SK-N-SH (cell line): ENCODE measurements around the gene CPED1. TPM values are rescaled to one million over a fixed set of nuclear protein-coding genes. Genes with fewer than 3 reads are reported as not detected.

Source experiments
- CTCF ChIA-PET: fragments of 300-600, 350-600 bp; formaldehyde crosslinking; extraction: SDS; loops from one replicate; lab custom pipeline; 2021; lab: Yijun Ruan, JAX
- POLR2A ChIA-PET: fragments of 350-600 bp; sonication (Branson Sonifier 250); formaldehyde crosslinking; extraction: SDS; loops from one replicate; lab custom pipeline; 2020; ENCODE audit warnings: antibody characterized with exemption, inconsistent platforms; lab: Yijun Ruan, JAX
- DNase-seq: peaks from one replicate; pipeline ENCODE4 v3.0.0; 2012
- H2AFZ ChIP-seq: fragments of 200-600 bp; sonication (generic); 2 replicates; pipeline ENCODE4 v1.8.1; 2016; ENCODE audit warnings: antibody characterized with exemption, mild to moderate bottlenecking, low read depth
- H3F3A ChIP-seq: fragments of 200-600 bp; sonication (generic); replicated peaks from 2 replicates; pipeline ENCODE3; 2016; ENCODE audit warnings: antibody characterized with exemption, mild to moderate bottlenecking; ENCODE audit not compliant: insufficient read depth
- H3K27ac ChIP-seq, 2 experiments: fragments of 200-500 bp in 1 of 2; fragments of 200-600 bp in 1 of 2; sonication (Bioruptor generic) in 1 of 2; sonication (generic), shearing (Covaris generic) in 1 of 2; 2 replicates each; pipeline versions ENCODE4 v1.5.1 to v1.6.1; 2014 to 2016; ENCODE audit warnings: low read depth in 2 of 2, inconsistent platforms in 1 of 2, low read length in 1 of 2, mild to moderate bottlenecking in 1 of 2, mixed read lengths in 1 of 2
- H3K27me3 ChIP-seq: fragments of 200-600 bp; sonication (generic), shearing (Covaris generic); 2 replicates; pipeline ENCODE4 v1.6.1; 2016; ENCODE audit warnings: mixed run types; ENCODE audit not compliant: insufficient read depth
- H3K36me3 ChIP-seq, 2 experiments: fragments of 200-500 bp in 1 of 2; fragments of 200-600 bp in 1 of 2; sonication (Bioruptor generic) in 1 of 2; sonication (generic) in 1 of 2; replicated peaks in 1 of 2; 2 replicates each; pipeline versions ENCODE3 to v1.5.1; 2014 to 2016; ENCODE audit warnings: low read length in 1 of 2, mild to moderate bottlenecking in 1 of 2; ENCODE audit not compliant: insufficient read depth in 2 of 2, control insufficient read depth in 1 of 2
- H3K4me1 ChIP-seq, 2 experiments: fragments of 200-500 bp in 1 of 2; fragments of 200-600 bp in 1 of 2; sonication (Bioruptor generic) in 1 of 2; sonication (generic), shearing (Covaris generic) in 1 of 2; 2 replicates each; pipeline versions ENCODE4 v1.5.1 to v1.6.1; 2014 to 2016; ENCODE audit warnings: low read depth in 1 of 2, low read length in 1 of 2, mixed run types in 1 of 2; ENCODE audit not compliant: insufficient read depth in 2 of 2, control insufficient read depth in 1 of 2
- H3K4me2 ChIP-seq: fragments of 200-600 bp; sonication (generic), shearing (Covaris generic); 2 replicates; pipeline ENCODE4 v1.6.1; 2017; ENCODE audit warnings: mixed run types
- H3K4me3 ChIP-seq, 2 experiments: fragments of 200-500 bp in 1 of 2; fragments of 200-600 bp in 1 of 2; sonication (Bioruptor generic) in 1 of 2; sonication (generic), shearing (Covaris generic) in 1 of 2; 2 replicates each; pipeline versions ENCODE4 v1.5.1 to v1.8.1; 2014 to 2016; ENCODE audit warnings: low read depth in 2 of 2, inconsistent platforms in 1 of 2, low read length in 1 of 2, mild to moderate bottlenecking in 1 of 2, mixed read lengths in 1 of 2, moderate library complexity in 1 of 2
- H3K79me2 ChIP-seq: fragments of 200-600 bp; sonication (generic); 2 replicates; pipeline ENCODE4 v1.8.1; 2017; ENCODE audit warnings: mild to moderate bottlenecking; ENCODE audit not compliant: insufficient read depth
- H3K9ac ChIP-seq: fragments of 200-600 bp; sonication (generic); 2 replicates; pipeline ENCODE4 v1.6.1; 2017; ENCODE audit warnings: mixed run types
- H3K9me2 ChIP-seq: fragments of 200-600 bp; sonication (generic); 2 replicates; pipeline ENCODE4 v1.6.1; 2017; ENCODE audit warnings: mixed run types
- H3K9me3 ChIP-seq: fragments of 200-600 bp; sonication (generic); 2 replicates; pipeline ENCODE4 v1.6.1; 2017; ENCODE audit warnings: mixed run types, mild to moderate bottlenecking, moderate library complexity
- H4K20me1 ChIP-seq: fragments of 200-600 bp; sonication (generic); 2 replicates; pipeline ENCODE4 v1.6.1; 2017; ENCODE audit warnings: mild to moderate bottlenecking, mixed run types; ENCODE audit not compliant: insufficient read depth
- CHD2 ChIP-seq: fragments of 150-350 bp; IDR thresholded peaks from 2 replicates; pipeline ENCODE4 v1.6.1; 2018; ENCODE audit warnings: low read length; ENCODE audit not compliant: partially characterized antibody
- EP300 ChIP-seq, 2 experiments: IDR thresholded peaks; 2 replicates each; pipeline versions ENCODE4 v1.4.0 to v1.6.1; 2012; ENCODE audit warnings: borderline replicate concordance in 1 of 2, low read depth in 1 of 2, low read length in 1 of 2
- EZH2phosphoT487 ChIP-seq: fragments of 200-600 bp; sonication (generic); IDR thresholded peaks from 2 replicates; pipeline ENCODE4 v1.6.1; 2017; ENCODE audit warnings: low read depth, mixed run types, mild to moderate bottlenecking, antibody characterized with exemption, moderate library complexity, borderline replicate concordance
- FOSL2 ChIP-seq: IDR thresholded peaks from 2 replicates; pipeline ENCODE4 v1.4.0; 2012; ENCODE audit warnings: low read depth, mild to moderate bottlenecking, moderate library complexity, borderline replicate concordance
- FOXM1 ChIP-seq: IDR thresholded peaks from 2 replicates; pipeline ENCODE4 v1.4.0; 2012; ENCODE audit warnings: low read depth, mild to moderate bottlenecking
- GABPA ChIP-seq: IDR thresholded peaks from 2 replicates; pipeline ENCODE4 v1.4.0; 2012; ENCODE audit warnings: low read depth, mild to moderate bottlenecking
- JUND ChIP-seq: IDR thresholded peaks from 2 replicates; pipeline ENCODE4 v1.4.0; 2012
- MXI1 ChIP-seq: IDR thresholded peaks from 2 replicates; pipeline ENCODE4 v1.6.1; 2012; ENCODE audit warnings: mild to moderate bottlenecking, low read depth, low read length, improper control_type of control experiment
- NFIC ChIP-seq: IDR thresholded peaks from 2 replicates; pipeline ENCODE4 v1.4.0; 2012; ENCODE audit warnings: borderline replicate concordance
- RAD21 ChIP-seq: IDR thresholded peaks from 2 replicates; pipeline ENCODE4 v1.6.1; 2012; ENCODE audit warnings: mild to moderate bottlenecking, low read length
- RXRA ChIP-seq: IDR thresholded peaks from 2 replicates; pipeline ENCODE4 v1.4.0; 2012; ENCODE audit warnings: low read depth, mild to moderate bottlenecking, borderline replicate concordance
- TCF12 ChIP-seq: IDR thresholded peaks from 2 replicates; pipeline ENCODE4 v1.4.0; 2012
- WGBS: methylation state at CpG from one replicate; pipeline ENCODE4 v1.1.6; 2017; ENCODE audit warnings: low lambda C conversion rate; 5-methylcytosine and 5-hydroxymethylcytosine counted together
- polyA plus RNA-seq, 3 experiments: library from polyadenylated mRNA; depleted of rRNA; stranded (reverse); fragments of >200 nt; gene quantifications; 2 replicates each; pipeline ENCODE4 v1.2.3, GENCODE V29; 2012
- TF ChIP-seq, protein P1 (sequence below): fragments of 150-350 bp; IDR thresholded peaks from 2 replicates; pipeline ENCODE4 v1.6.1; 2016; ENCODE audit warnings: mild to moderate bottlenecking, low read depth, low read length
- TF ChIP-seq, protein P2 (sequence below): fragments of 150-350 bp; IDR thresholded peaks from 2 replicates; pipeline ENCODE4 v1.6.1; 2017; ENCODE audit warnings: antibody characterized with exemption, low read length, low read depth, borderline replicate concordance
- TF ChIP-seq, protein P3 (sequence below): IDR thresholded peaks from 2 replicates; pipeline ENCODE4; 2012
- TF ChIP-seq, protein P4 (sequence below): IDR thresholded peaks from 2 replicates; pipeline ENCODE4 v1.4.0; 2012; ENCODE audit warnings: low read depth, borderline replicate concordance
- TF ChIP-seq, protein P5 (sequence below): IDR thresholded peaks from 2 replicates; pipeline ENCODE4 v1.6.1; 2012; ENCODE audit warnings: mild to moderate bottlenecking, low read depth, low read length, moderate library complexity

The CPED1 gene
- polyA plus RNA-seq, 1 of the 3 experiments (the other 2 are of a cell fraction): 4.4 TPM

DNA sequence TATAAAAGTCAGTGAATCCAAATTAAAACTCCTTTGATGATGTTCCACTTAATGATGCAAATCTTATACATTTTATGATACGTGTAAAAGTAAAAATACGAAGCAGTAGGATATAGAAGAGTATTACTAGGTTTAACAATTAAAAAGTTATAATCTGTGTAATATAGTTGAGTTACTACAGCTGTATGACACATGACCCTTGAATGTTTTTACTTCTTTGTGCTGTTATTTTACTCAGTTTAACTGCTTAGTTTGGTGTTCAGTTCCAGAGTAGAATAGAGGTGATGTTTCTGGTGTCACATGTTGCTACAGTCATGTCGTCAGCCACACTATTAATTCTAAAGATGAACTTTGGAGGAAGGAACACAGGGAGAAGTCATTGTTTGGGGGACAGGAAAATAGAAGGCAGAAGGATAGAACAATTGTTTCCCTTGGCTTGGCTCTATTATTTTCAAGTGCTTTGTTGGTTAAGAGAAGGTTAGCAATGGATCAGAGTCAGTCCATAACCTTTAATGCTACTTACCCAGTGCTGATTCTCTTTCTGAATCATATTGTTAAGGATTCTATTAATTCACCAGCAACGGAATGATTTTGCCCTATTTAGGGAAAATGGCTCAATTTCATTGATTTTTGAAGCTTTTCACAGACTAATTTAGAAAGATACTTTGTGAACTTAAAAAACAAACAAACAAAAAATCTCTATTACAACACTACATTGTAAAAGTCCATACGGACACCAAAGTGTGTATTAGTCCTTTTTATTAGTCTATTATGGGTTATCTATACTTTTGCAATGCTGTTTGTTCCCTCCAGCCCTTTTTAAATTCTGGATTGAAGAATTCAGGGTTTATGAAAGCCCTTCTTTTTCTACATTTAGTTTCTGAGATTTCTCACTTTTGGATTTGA, 73.4 kb downstream of the CPED1 start:
- Histone ChIP-seq H3K79me2 (no peaks in the 10 kb centered on the region), H3K4me2 (no peak overlapping the region), H3K9me3 (no peaks in the 10 kb centered on the region), H4K20me1 (no peaks in the 10 kb centered on the region), H3K36me3 (peaks cover 0 to 4% of the 10 kb centered on the region in 2 experiments), H3K4me1 (peaks cover 0 to 3% of the 10 kb centered on the region in 2 experiments; a peak in 2 of 4 replicates), H3K9ac (no peak overlapping the region), H2AFZ (no peak overlapping the region), H3K27me3 (no peaks in the 10 kb centered on the region), H3K9me2 (no peaks in the 10 kb centered on the region), H3K27ac (no peak overlapping the region; a peak in 1 of 4 replicates), H3F3A (no peaks in the 10 kb centered on the region), H3K4me3 (no peak overlapping the region)
- no peak for DNase-seq
- TF ChIP-seq CHD2: no peak
- no peak for TF ChIP-seq EZH2phosphoT487
- no peak for TF ChIP-seq FOSL2
- 82% methylated on average over 5 of the region's 5 CpGs for WGBS
- ChIA-PET POLR2A (no interaction called here), CTCF (interaction anchor here (2.7 to 4.0 kb wide), 2 partner anchors 21 to 75 kb away, joined by 15 to 34 read pairs; no protein-coding TSS in a partner anchor)

DNA sequence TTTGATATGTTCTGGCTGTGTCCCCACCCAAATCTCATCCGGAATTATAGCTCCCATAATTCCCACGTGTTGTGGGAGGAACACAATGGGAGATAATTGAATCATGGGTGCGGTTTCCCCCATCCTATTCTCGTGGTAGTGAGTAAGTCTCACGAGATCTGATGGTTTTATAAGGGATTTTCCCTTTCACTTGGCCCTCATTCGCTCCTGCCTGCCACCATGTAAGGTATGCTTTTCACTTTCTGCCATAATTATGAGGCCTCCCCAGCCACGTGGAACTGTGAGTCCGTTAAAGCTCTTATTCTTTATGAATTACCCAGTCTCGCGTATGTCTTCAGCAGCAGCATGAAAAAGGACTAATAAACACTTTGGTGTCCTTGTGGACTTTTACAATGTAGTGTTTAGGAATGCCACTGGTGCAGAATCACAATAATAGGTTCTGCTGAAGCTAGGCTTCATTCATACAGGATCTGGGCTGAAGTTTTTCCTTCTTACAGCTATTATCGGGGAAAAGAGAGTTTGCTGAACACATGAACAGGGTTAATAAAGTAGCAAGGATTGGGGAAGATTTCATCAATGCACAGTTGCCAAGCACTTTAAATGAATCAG, 74.3 kb downstream of the CPED1 start:
- Histone ChIP-seq H3K27me3 (no peaks in the 10 kb centered on the region), H3K36me3 (peaks cover 0 to 4% of the 10 kb centered on the region in 2 experiments), H3K79me2 (no peaks in the 10 kb centered on the region), H3F3A (no peaks in the 10 kb centered on the region), H3K9me2 (no peaks in the 10 kb centered on the region), H3K27ac (no peak overlapping the region), H3K9ac (no peak overlapping the region), H3K9me3 (no peaks in the 10 kb centered on the region), H3K4me2 (no peak overlapping the region), H3K4me3 (no peak overlapping the region), H3K4me1 (peaks cover 0 to 3% of the 10 kb centered on the region in 2 experiments; a peak in 2 of 4 replicates), H4K20me1 (no peaks in the 10 kb centered on the region), H2AFZ (no peak overlapping the region)
- DNase-seq: no peak
- 69% methylated on average over 11 of the region's 11 CpGs for WGBS
- ChIA-PET POLR2A (no interaction called here), CTCF (interaction anchor here (1.0 to 4.0 kb wide), 4 partner anchors 20 to 484 kb away, joined by 3 to 34 read pairs (median 10); no protein-coding TSS in a partner anchor)
- no peak for TF ChIP-seq EZH2phosphoT487
- no peak for TF ChIP-seq EP300 (IDR thresholded peaks at IDR 0.05; ENCODE audit: borderline replicate concordance in 1 of 2, low read depth in 1 of 2, low read length in 1 of 2)
- TF ChIP-seq CHD2: no peak
- no peak for TF ChIP-seq TCF12
- TF ChIP-seq FOXM1: no peak
- TF ChIP-seq JUND: no peak
- TF ChIP-seq, protein P1, sequence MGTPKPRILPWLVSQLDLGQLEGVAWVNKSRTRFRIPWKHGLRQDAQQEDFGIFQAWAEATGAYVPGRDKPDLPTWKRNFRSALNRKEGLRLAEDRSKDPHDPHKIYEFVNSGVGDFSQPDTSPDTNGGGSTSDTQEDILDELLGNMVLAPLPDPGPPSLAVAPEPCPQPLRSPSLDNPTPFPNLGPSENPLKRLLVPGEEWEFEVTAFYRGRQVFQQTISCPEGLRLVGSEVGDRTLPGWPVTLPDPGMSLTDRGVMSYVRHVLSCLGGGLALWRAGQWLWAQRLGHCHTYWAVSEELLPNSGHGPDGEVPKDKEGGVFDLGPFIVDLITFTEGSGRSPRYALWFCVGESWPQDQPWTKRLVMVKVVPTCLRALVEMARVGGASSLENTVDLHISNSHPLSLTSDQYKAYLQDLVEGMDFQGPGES: no peak
- no peak for TF ChIP-seq FOSL2
- no peak for TF ChIP-seq RAD21
- TF ChIP-seq, protein P2, sequence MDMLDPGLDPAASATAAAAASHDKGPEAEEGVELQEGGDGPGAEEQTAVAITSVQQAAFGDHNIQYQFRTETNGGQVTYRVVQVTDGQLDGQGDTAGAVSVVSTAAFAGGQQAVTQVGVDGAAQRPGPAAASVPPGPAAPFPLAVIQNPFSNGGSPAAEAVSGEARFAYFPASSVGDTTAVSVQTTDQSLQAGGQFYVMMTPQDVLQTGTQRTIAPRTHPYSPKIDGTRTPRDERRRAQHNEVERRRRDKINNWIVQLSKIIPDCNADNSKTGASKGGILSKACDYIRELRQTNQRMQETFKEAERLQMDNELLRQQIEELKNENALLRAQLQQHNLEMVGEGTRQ: no peak
- TF ChIP-seq, protein P3, sequence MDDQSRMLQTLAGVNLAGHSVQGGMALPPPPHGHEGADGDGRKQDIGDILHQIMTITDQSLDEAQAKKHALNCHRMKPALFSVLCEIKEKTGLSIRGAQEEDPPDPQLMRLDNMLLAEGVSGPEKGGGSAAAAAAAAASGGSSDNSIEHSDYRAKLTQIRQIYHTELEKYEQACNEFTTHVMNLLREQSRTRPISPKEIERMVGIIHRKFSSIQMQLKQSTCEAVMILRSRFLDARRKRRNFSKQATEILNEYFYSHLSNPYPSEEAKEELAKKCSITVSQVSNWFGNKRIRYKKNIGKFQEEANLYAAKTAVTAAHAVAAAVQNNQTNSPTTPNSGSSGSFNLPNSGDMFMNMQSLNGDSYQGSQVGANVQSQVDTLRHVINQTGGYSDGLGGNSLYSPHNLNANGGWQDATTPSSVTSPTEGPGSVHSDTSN: no peak
- TF ChIP-seq, protein P4, sequence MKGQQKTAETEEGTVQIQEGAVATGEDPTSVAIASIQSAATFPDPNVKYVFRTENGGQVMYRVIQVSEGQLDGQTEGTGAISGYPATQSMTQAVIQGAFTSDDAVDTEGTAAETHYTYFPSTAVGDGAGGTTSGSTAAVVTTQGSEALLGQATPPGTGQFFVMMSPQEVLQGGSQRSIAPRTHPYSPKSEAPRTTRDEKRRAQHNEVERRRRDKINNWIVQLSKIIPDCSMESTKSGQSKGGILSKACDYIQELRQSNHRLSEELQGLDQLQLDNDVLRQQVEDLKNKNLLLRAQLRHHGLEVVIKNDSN: no peak
- no peak for TF ChIP-seq NFIC
- TF ChIP-seq MXI1: no peak
- TF ChIP-seq, protein P5, sequence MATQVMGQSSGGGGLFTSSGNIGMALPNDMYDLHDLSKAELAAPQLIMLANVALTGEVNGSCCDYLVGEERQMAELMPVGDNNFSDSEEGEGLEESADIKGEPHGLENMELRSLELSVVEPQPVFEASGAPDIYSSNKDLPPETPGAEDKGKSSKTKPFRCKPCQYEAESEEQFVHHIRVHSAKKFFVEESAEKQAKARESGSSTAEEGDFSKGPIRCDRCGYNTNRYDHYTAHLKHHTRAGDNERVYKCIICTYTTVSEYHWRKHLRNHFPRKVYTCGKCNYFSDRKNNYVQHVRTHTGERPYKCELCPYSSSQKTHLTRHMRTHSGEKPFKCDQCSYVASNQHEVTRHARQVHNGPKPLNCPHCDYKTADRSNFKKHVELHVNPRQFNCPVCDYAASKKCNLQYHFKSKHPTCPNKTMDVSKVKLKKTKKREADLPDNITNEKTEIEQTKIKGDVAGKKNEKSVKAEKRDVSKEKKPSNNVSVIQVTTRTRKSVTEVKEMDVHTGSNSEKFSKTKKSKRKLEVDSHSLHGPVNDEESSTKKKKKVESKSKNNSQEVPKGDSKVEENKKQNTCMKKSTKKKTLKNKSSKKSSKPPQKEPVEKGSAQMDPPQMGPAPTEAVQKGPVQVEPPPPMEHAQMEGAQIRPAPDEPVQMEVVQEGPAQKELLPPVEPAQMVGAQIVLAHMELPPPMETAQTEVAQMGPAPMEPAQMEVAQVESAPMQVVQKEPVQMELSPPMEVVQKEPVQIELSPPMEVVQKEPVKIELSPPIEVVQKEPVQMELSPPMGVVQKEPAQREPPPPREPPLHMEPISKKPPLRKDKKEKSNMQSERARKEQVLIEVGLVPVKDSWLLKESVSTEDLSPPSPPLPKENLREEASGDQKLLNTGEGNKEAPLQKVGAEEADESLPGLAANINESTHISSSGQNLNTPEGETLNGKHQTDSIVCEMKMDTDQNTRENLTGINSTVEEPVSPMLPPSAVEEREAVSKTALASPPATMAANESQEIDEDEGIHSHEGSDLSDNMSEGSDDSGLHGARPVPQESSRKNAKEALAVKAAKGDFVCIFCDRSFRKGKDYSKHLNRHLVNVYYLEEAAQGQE: no peak
- TF ChIP-seq RXRA: no peak
- no peak for TF ChIP-seq GABPA
